H9 (cell line): ENCODE results near the gene SPEM3. TPM values are rescaled to one million over a fixed set of nuclear protein-coding genes. Genes with fewer than 3 reads are reported as not detected.

Experiments used
- DNase-seq: peaks from one replicate; pipeline ENCODE4 v3.0.0-alpha.2; 2017
- H2AFZ ChIP-seq: one replicate; pipeline ENCODE4 v1.6.1; 2013; ENCODE audit warnings: mild to moderate bottlenecking, low read length, control low read depth, moderate library complexity
- H2AK5ac ChIP-seq: 2 replicates; pipeline ENCODE4 v1.6.1; 2013; ENCODE audit warnings: low read length, control low read depth, mixed read lengths; ENCODE audit not compliant: insufficient read length
- H2BK120ac ChIP-seq: one replicate; pipeline ENCODE4 v1.6.1; 2013; ENCODE audit warnings: low read depth, mild to moderate bottlenecking, low read length, control low read depth, inconsistent platforms; ENCODE audit not compliant: poor library complexity, severe bottlenecking
- H2BK12ac ChIP-seq: 2 replicates; pipeline ENCODE4 v1.6.1; 2013; ENCODE audit warnings: low read length, control low read depth, mixed read lengths, low read depth; ENCODE audit not compliant: insufficient read length
- H2BK15ac ChIP-seq: 2 replicates; pipeline ENCODE4 v1.6.1; 2013; ENCODE audit warnings: low read depth, low read length, control low read depth
- H2BK20ac ChIP-seq: one replicate; pipeline ENCODE4 v1.6.1; 2013; ENCODE audit warnings: low read depth, mild to moderate bottlenecking, low read length, control low read depth, inconsistent platforms; ENCODE audit not compliant: poor library complexity, severe bottlenecking
- H2BK5ac ChIP-seq: 2 replicates; pipeline ENCODE4 v1.6.1; 2013; ENCODE audit warnings: low read length, control low read depth, mixed read lengths; ENCODE audit not compliant: insufficient read length
- H3K14ac ChIP-seq: 2 replicates; pipeline ENCODE4 v1.6.1; 2013; ENCODE audit warnings: low read length, control low read depth; ENCODE audit not compliant: insufficient read depth
- H3K18ac ChIP-seq: 2 replicates; pipeline ENCODE4 v1.6.1; 2013; ENCODE audit warnings: low read depth, mild to moderate bottlenecking, mixed read lengths, low read length, control low read depth; ENCODE audit not compliant: insufficient read length
- H3K23ac ChIP-seq: 2 replicates; pipeline ENCODE4 v1.6.1; 2013; ENCODE audit warnings: low read length, control low read depth, mixed read lengths, low read depth; ENCODE audit not compliant: insufficient read length
- H3K23me2 ChIP-seq: 2 replicates; pipeline ENCODE4 v1.6.1; 2013; ENCODE audit warnings: low read depth, mild to moderate bottlenecking, mixed read lengths, low read length, control low read depth; ENCODE audit not compliant: insufficient read length, poor library complexity, severe bottlenecking
- H3K27ac ChIP-seq: 2 replicates; pipeline ENCODE4 v1.5.1; 2013; ENCODE audit warnings: low read length, control low read depth, mixed read lengths, low read depth; ENCODE audit not compliant: insufficient read length
- H3K27me3 ChIP-seq: 2 replicates; pipeline ENCODE4 v1.6.1; 2013; ENCODE audit warnings: low read length, control low read depth, inconsistent platforms; ENCODE audit not compliant: insufficient read depth
- H3K4ac ChIP-seq: 2 replicates; pipeline ENCODE4 v1.6.1; 2013; ENCODE audit warnings: low read depth, mild to moderate bottlenecking, control low read depth, inconsistent platforms, low read length, moderate library complexity
- H3K4me1 ChIP-seq: 2 replicates; pipeline ENCODE4 v1.6.1; 2013; ENCODE audit warnings: low read length, control low read depth, inconsistent platforms; ENCODE audit not compliant: insufficient read depth
- H3K4me2 ChIP-seq: 2 replicates; pipeline ENCODE4 v1.6.1; 2013; ENCODE audit warnings: low read length, control low read depth, mixed read lengths; ENCODE audit not compliant: insufficient read length, insufficient read depth
- H3K56ac ChIP-seq: 2 replicates; pipeline ENCODE4 v1.6.1; 2013; ENCODE audit warnings: low read depth, mild to moderate bottlenecking, mixed read lengths, low read length, control low read depth; ENCODE audit not compliant: insufficient read length
- H3K79me1 ChIP-seq: 2 replicates; pipeline ENCODE4 v1.6.1; 2013; ENCODE audit warnings: low read depth, mild to moderate bottlenecking, moderate library complexity, low read length, control low read depth, inconsistent platforms; ENCODE audit not compliant: insufficient read depth, poor library complexity, severe bottlenecking
- H3K79me2 ChIP-seq: 2 replicates; pipeline ENCODE4 v1.6.1; 2013; ENCODE audit warnings: low read length, control low read depth, inconsistent platforms; ENCODE audit not compliant: insufficient read depth
- H3K9ac ChIP-seq: 2 replicates; pipeline ENCODE4 v1.6.1; 2013; ENCODE audit warnings: low read length, control low read depth, mixed read lengths; ENCODE audit not compliant: insufficient read length; ENCODE audit errors: extremely low read depth
- H3K9me3 ChIP-seq: one replicate; pipeline ENCODE4 v1.6.1; 2013; ENCODE audit warnings: low read depth, low read length, inconsistent platforms; ENCODE audit not compliant: control insufficient read depth
- H3T11ph ChIP-seq: one replicate; pipeline ENCODE4 v1.6.1; 2013; ENCODE audit warnings: mild to moderate bottlenecking, low read length, control low read depth, inconsistent platforms
- H4K20me1 ChIP-seq: one replicate; pipeline ENCODE4 v1.6.1; 2013; ENCODE audit not compliant: control insufficient read depth, insufficient read length, insufficient read depth
- H4K5ac ChIP-seq: 2 replicates; pipeline ENCODE4 v1.6.1; 2013; ENCODE audit warnings: low read depth, mild to moderate bottlenecking, mixed read lengths, low read length, control low read depth; ENCODE audit not compliant: insufficient read length
- H4K8ac ChIP-seq: replicated peaks from 2 replicates; pipeline ENCODE4 v1.6.1; 2013; ENCODE audit warnings: low read length, control low read depth, mixed read lengths, low read depth; ENCODE audit not compliant: insufficient read length
- H4K91ac ChIP-seq: 2 replicates; pipeline ENCODE4 v1.6.1; 2013; ENCODE audit warnings: low read depth, mild to moderate bottlenecking, moderate library complexity, mixed read lengths, low read length, control low read depth; ENCODE audit not compliant: insufficient read length
- H3K27ac Mint-ChIP-seq, 3 experiments: 2 replicates in 2 of 3; 3 replicates in 1 of 3; pipeline ENCODE4 v1.8.0; 2020 to 2021; ENCODE audit warnings: mixed read lengths in 3 of 3, mild to moderate bottlenecking in 1 of 3, moderate library complexity in 1 of 3
- H3K27me3 Mint-ChIP-seq: 2 replicates; pipeline ENCODE4 v1.8.0; 2021; ENCODE audit warnings: low read depth, mild to moderate bottlenecking, moderate library complexity, mixed read lengths
- H3K36me3 Mint-ChIP-seq, 3 experiments: 2 replicates in 2 of 3; 3 replicates in 1 of 3; pipeline ENCODE4 v1.8.0; 2020 to 2021; ENCODE audit warnings: low read depth in 3 of 3, mixed read lengths in 3 of 3; ENCODE audit not compliant: insufficient read depth in 1 of 3
- H3K4me1 Mint-ChIP-seq, 2 experiments: 2 replicates each; pipeline ENCODE4 v1.8.0; 2020; ENCODE audit warnings: mixed read lengths in 2 of 2
- H3K4me3 Mint-ChIP-seq, 2 experiments: 2 replicates in 1 of 2; 3 replicates in 1 of 2; pipeline ENCODE4 v1.8.0; 2020 to 2021; ENCODE audit warnings: mild to moderate bottlenecking in 2 of 2, mixed read lengths in 2 of 2, moderate library complexity in 1 of 2
- H3K9me3 Mint-ChIP-seq, 2 experiments: 2 replicates in 1 of 2; 3 replicates in 1 of 2; pipeline ENCODE4 v1.8.0; 2020; ENCODE audit warnings: mild to moderate bottlenecking in 2 of 2, mixed read lengths in 2 of 2, moderate library complexity in 1 of 2
- WGBS: extraction: QIAGEN DNeasy Blood & Tissue Kit; methylation state at CpG from one replicate; pipeline ENCODE4 v1.1.7; 2013; ENCODE audit warnings: missing lambda C conversion rate, low lambda C conversion rate, mixed read lengths; ENCODE audit not compliant: insufficient read length; ENCODE audit errors: extremely low coverage; 5-methylcytosine and 5-hydroxymethylcytosine counted together
- total RNA-seq: library from RNA; stranded (reverse); gene quantifications from 2 replicates; pipeline ENCODE4 v1.2.1, GENCODE V29; 2021
- TF ChIP-seq, protein P1 (sequence below): fragments of 200-600 bp; sonication (generic); conservative IDR thresholded peaks from 3 replicates; pipeline ENCODE4 v1.8.0; 2021; ENCODE audit warnings: antibody characterized with exemption, mild to moderate bottlenecking

Gene SPEM3
- total RNA-seq, 1 experiment from 2014 or later = not detected

DNA sequence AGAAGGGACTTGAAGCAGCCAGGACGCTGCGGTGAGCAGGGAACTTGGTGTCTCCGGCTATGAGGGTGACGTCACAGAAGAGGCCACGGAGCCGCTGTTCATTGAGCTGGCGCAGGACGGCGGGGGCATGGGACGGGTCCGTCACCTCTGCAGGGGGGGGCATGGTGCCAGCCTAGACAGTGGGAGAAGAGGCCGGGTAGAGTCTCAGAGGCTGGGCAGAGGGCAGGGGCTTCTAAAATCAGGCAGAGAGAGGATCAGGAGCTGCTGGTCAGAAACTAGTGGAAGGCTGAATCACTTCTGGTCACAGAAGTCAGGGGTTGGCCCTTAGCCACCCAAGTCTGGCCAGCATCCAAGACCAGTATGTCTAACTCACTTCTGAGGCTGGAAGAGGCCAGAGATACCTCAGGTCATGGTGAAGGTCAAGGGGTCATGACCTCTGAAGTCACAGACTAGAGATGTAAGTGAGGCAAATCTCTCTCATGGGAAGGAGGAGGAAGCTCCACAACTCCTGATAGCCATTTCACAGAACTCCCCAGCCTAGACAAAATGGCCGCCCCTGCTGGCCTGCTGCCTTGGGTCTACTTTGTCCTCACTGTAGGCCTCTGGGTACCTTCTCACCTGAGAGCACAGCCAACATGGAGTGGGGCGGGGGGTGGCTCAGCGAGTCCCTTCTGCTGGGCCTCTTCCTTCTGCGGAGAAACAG is 38.1 kb downstream of the SPEM3 start:
- H3K18ac ChIP-seq = no peak overlapping the region
- no peak overlapping the region for H2AFZ ChIP-seq
- H3K4me2 ChIP-seq = no peak overlapping the region
- H2BK15ac ChIP-seq = no peak overlapping the region
- no peaks in the 10 kb centered on the region for H3K23me2 ChIP-seq
- H3K27me3 ChIP-seq = no peaks in the 10 kb centered on the region
- H2BK12ac ChIP-seq = no peak overlapping the region
- H3K4ac ChIP-seq = no peak overlapping the region
- no peak for DNase-seq
- H3K79me2 ChIP-seq = no peaks in the 10 kb centered on the region
- H3K9me3 Mint-ChIP-seq = no peaks in the 10 kb centered on the region
- H3K4me1 ChIP-seq = no peaks in the 10 kb centered on the region; the same call in 1 of the 2 replicates
- no peaks in the 10 kb centered on the region for H3K27me3 Mint-ChIP-seq
- H3K9me3 ChIP-seq = no peaks in the 10 kb centered on the region
- peaks cover 2 to 18% (median 17%) of the 10 kb centered on the region in 3 experiments; a peak in 5 of 7 replicates for H3K36me3 Mint-ChIP-seq
- no peak overlapping the region for H3K56ac ChIP-seq
- H3K14ac ChIP-seq = no peak overlapping the region; the same call in 1 of the 2 replicates
- no peak overlapping the region for H3K23ac ChIP-seq
- H3K4me1 Mint-ChIP-seq = peaks cover 0 to 2% of the 10 kb centered on the region in 2 experiments
- H3K9ac ChIP-seq = no peak overlapping the region
- H4K8ac ChIP-seq = no peak overlapping the region
- no peak overlapping the region for H2BK120ac ChIP-seq
- H2AK5ac ChIP-seq = no peak overlapping the region
- no peak overlapping the region for H2BK5ac ChIP-seq
- H3K27ac ChIP-seq = no peak overlapping the region
- no CpG with 5 or more reads among the region's 16 CpGs for WGBS
- no peak overlapping the region for H2BK20ac ChIP-seq
- H3T11ph ChIP-seq = no peak overlapping the region
- no peak overlapping the region for H4K91ac ChIP-seq
- no peaks in the 10 kb centered on the region for H3K79me1 ChIP-seq
- peak overlapping the region in 2 of 3 experiments; percentile 44 to 91; a peak in 4 of 7 replicates for H3K27ac Mint-ChIP-seq
- TF ChIP-seq, protein P1, sequence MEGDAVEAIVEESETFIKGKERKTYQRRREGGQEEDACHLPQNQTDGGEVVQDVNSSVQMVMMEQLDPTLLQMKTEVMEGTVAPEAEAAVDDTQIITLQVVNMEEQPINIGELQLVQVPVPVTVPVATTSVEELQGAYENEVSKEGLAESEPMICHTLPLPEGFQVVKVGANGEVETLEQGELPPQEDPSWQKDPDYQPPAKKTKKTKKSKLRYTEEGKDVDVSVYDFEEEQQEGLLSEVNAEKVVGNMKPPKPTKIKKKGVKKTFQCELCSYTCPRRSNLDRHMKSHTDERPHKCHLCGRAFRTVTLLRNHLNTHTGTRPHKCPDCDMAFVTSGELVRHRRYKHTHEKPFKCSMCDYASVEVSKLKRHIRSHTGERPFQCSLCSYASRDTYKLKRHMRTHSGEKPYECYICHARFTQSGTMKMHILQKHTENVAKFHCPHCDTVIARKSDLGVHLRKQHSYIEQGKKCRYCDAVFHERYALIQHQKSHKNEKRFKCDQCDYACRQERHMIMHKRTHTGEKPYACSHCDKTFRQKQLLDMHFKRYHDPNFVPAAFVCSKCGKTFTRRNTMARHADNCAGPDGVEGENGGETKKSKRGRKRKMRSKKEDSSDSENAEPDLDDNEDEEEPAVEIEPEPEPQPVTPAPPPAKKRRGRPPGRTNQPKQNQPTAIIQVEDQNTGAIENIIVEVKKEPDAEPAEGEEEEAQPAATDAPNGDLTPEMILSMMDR = no peak
- peaks cover 2% of the 10 kb centered on the region for H4K20me1 ChIP-seq
- no peak overlapping the region for H4K5ac ChIP-seq
- H3K4me3 Mint-ChIP-seq = no peak overlapping the region
